ENCODE results near the gene ADAMTSL3. TPM values are rescaled to one million over a fixed set of nuclear protein-coding genes. Genes with fewer than 3 reads are reported as not detected.

ADAMTSL3 gene
- total RNA-seq, 2 donors from 2014 or later = 12.2 to 21.2 TPM

GRCh38 chr15:83912343-83912742 lies 258.4 kb downstream of the ADAMTSL3 start:
- Histone ChIP-seq H3K36me3 (peaks cover 14% of the 10 kb centered on the region), H3K9me3 (peaks cover 0 to 8% of the 10 kb centered on the region in 2 donors), H3K4me1 (no peaks in the 10 kb centered on the region), H3K27me3 (no peaks in the 10 kb centered on the region), H3K4me3 (no peak overlapping the region), H3K27ac (no peak overlapping the region)
- no peak for TF ChIP-seq CTCF (IDR thresholded peaks at IDR 0.05)
- DNase-seq (ENCODE audit: low spot score) = no peak

- H3K4me3 ChIP-seq = no peak overlapping the region
- no peak for DNase-seq (ENCODE audit: low spot score)
- TF ChIP-seq CTCF (IDR thresholded peaks at IDR 0.05) = no peak
These were observed 259.2 kb downstream of the ADAMTSL3 start for GRCh38 chr15:83913034-83913632.

GRCh38 chr15:83914906-83915305 lies 261.0 kb downstream of the ADAMTSL3 start:
- no peaks in the 10 kb centered on the region for H3K9me3 ChIP-seq
- H3K27me3 ChIP-seq = no peaks in the 10 kb centered on the region
- TF ChIP-seq CTCF (IDR thresholded peaks at IDR 0.05) = no peak
- H3K4me1 ChIP-seq = no peaks in the 10 kb centered on the region
- DNase-seq (ENCODE audit: low spot score) = no peak
- no peak overlapping the region for H3K27ac ChIP-seq
- no peak overlapping the region for H3K4me3 ChIP-seq
- peaks cover 14% of the 10 kb centered on the region for H3K36me3 ChIP-seq

More at GRCh38 chr15:83913034-83913632, 259.2 kb downstream of the ADAMTSL3 start:
- peaks cover 14% of the 10 kb centered on the region for H3K36me3 ChIP-seq
- H3K9me3 ChIP-seq = peaks cover 0 to 8% of the 10 kb centered on the region in 2 donors
- no peaks in the 10 kb centered on the region for H3K4me1 ChIP-seq
- H3K27me3 ChIP-seq = no peaks in the 10 kb centered on the region
- no peak overlapping the region for H3K27ac ChIP-seq

- Histone ChIP-seq H3K9me3 (no peaks in the 10 kb centered on the region), H3K4me1 (no peaks in the 10 kb centered on the region), H3K4me3 (no peak overlapping the region), H3K36me3 (peaks cover 14% of the 10 kb centered on the region), H3K27ac (no peak overlapping the region), H3K27me3 (no peaks in the 10 kb centered on the region)
- TF ChIP-seq CTCF (IDR thresholded peaks at IDR 0.05) = no peak
- no peak for DNase-seq (ENCODE audit: low spot score)
These were observed 263.5 kb downstream of the ADAMTSL3 start for GRCh38 chr15:83917432-83917831.

GRCh38 chr15:83918011-83918410 lies 264.1 kb downstream of the ADAMTSL3 start:
- no peaks in the 10 kb centered on the region for H3K9me3 ChIP-seq
- no peak for DNase-seq (ENCODE audit: low spot score)
- no peak for TF ChIP-seq CTCF (IDR thresholded peaks at IDR 0.05)
- no peaks in the 10 kb centered on the region for H3K27me3 ChIP-seq
- H3K36me3 ChIP-seq = peaks cover 14% of the 10 kb centered on the region
- no peak overlapping the region for H3K4me3 ChIP-seq
- H3K27ac ChIP-seq = no peak overlapping the region
- H3K4me1 ChIP-seq = no peaks in the 10 kb centered on the region

GRCh38 chr15:83919319-83919830 lies 265.5 kb downstream of the ADAMTSL3 start:
- Histone ChIP-seq H3K9me3 (no peaks in the 10 kb centered on the region), H3K4me3 (no peak overlapping the region), H3K4me1 (no peaks in the 10 kb centered on the region), H3K27ac (no peak overlapping the region), H3K36me3 (peaks cover 7% of the 10 kb centered on the region), H3K27me3 (no peaks in the 10 kb centered on the region)
- DNase-seq (ENCODE audit: low spot score) = no peak
- TF ChIP-seq CTCF (IDR thresholded peaks at IDR 0.05) = no peak

Data from right atrium auricular region (tissue), 2 donors.